Stimulated activated CD8-positive, alpha-beta memory T cell treated with anti-CD3 and anti-CD28 coated beads, Interleukin-7, amount 100 ng/mL, for 48 hours (primary cell): ENCODE results near the gene UGT1A10.
"Not testable (repeated sequence)": the region's sequence is repeated elsewhere in the genome, so short reads cannot be mapped to it uniquely, and the experiment has no call there.

Source experiments
- DNase-seq, 2 donors: peaks; one replicate each; pipeline ENCODE4 v3.0.0-alpha.2; 2020; ENCODE audit warnings: low read depth in 1 of 2; ENCODE audit errors: extremely low read depth in 1 of 2

UGT1A10 gene

DNA sequence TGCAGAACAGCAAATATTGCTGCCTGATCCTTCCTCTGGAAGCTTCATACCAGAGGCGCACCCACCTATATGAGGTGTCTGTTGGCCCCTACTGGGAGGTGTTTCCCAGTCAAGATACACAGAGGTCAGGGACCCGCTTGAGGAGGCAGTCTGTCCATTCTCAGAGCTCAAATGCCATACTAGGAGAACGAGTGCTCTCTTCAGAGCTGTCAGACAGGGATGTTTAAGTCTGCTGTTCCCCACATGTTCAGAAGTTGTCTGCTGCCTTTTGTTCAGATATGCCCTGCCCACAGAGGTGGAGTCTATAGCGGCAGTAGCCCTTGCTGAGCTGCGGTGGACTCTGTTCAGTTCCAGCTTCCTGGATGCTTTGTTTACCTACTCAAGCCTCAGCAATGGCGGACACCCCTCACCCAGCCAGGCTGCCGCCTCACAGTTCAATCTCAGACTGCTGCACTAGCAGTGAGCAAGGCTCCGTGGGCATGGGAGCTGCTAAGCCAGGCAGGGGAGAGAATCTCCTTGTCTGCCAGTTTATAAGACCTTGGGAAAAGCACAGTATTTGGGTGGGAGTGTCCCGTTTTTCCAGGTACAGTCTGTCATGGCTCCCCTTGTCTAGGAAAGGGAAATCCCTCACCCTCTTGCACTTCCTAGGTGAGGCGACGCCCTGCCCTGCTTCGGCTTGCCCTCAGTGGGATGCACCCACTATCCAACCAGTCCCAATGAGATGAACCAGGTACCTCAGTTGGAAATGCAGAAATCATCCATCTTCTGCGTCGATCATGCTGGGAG, 100.8 kb downstream of the UGT1A10 start:
- DNase-seq, result not testable (repeated sequence)

DNA sequence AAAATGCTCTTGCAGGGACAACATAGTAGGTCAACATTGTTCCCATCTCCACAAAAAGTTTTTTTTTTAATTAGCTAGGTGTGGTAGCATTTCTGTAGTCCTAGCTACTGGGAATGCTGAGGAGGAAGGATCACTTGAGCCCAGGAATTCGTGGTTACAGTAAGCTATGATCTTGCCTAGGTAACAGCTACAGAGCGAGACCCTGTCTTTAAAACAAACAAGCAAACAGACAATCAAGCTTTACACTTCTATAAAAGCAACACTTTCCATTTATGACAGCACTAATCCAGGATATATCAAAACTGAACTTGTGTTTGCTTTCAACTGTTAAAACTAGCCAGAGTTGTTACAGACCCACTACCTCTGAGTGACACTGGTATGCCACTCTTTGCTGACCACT, 104.6 kb downstream of the UGT1A10 start:
- no peak for DNase-seq

DNA sequence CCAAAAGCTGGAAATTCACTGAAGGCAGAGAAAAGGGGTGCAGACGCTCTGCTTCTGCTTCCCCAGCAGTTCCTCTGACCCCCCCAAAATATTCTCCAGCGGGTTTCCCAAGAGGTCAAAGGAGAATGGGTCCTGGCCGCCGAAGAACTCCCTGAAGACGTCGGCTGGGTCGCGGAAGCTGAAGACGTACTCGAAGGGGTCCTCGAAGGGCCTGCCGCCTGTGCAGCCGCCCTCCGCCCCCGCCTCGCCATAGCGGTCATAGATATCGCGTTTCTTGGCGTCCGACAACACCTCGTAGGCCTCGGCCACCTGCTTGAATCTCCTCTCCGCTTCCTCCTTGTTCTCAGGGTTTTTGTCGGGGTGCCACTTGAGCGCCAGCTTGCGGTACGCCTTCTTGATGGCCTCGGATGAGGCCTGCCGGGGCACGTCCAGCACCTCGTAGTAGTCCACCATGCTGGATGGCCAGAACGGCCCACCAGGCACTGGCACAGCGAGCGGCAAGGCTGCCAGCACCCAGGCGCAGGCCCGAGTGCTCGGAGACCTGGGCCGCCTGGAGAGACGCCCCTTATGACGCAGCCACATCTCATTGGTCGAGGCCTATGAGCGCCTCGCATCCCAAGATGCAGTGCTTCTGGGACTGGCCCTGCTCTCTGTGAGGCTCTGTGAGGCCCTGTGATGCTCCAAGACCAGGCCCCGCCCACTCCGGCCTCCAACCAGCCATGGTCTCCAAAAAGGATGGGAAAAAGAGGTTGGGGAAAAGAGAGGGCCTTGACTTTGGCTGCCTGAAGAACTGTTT, 107.4 kb downstream of the UGT1A10 start:
- no peak for DNase-seq

DNA sequence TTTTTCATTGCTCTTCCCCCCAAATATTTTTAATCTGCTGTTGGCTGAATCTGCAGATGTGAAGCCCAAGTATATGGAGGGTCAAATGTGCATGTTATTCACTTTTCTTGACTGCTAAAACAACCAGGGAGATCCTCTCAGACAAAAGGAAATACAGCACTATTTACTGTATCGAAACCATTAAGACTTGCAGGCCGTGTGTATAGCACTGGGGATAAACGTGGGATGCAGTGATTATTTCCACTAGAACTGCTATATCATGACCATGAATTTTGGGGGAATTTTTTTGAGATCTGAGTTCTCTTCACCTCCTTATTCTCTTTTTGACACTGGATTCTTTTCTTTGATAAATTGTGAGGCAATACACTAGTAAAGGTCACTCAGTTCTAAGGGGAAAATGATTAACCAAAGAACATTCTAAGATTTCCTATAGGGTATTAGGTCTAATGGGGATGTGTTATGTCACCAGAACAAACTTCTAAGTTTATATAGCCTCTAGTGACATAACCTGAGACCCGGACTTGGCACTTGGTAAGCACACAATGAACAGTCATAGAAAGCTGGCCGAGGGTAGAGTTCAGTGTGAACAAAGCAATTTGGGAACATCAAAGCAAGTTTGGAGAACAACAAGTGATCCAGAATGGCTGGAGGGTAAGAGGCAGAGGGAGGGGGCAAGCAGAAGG, 109.0 kb downstream of the UGT1A10 start:
- DNase-seq, result no peak

DNA sequence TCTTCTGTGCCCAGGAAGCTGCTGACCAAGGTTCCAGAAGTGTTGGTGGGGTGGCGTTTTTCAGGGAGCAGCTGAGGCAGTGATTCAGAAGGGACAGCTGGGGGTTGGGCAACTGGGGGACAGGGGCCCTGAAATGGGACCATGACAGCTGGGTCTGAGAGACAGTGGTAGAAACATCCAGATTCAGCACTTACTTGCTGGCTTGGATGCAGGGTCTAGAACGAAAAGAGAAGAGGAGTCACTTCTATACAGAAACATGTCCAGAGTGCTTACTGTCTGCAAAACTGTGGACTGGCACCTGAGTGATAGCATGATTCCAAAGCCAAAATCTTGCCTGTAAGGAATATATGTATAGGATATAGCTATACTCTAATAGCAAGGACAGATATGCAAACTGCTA, 109.6 kb downstream of the UGT1A10 start:
- DNase-seq, result not testable (repeated sequence)

DNA sequence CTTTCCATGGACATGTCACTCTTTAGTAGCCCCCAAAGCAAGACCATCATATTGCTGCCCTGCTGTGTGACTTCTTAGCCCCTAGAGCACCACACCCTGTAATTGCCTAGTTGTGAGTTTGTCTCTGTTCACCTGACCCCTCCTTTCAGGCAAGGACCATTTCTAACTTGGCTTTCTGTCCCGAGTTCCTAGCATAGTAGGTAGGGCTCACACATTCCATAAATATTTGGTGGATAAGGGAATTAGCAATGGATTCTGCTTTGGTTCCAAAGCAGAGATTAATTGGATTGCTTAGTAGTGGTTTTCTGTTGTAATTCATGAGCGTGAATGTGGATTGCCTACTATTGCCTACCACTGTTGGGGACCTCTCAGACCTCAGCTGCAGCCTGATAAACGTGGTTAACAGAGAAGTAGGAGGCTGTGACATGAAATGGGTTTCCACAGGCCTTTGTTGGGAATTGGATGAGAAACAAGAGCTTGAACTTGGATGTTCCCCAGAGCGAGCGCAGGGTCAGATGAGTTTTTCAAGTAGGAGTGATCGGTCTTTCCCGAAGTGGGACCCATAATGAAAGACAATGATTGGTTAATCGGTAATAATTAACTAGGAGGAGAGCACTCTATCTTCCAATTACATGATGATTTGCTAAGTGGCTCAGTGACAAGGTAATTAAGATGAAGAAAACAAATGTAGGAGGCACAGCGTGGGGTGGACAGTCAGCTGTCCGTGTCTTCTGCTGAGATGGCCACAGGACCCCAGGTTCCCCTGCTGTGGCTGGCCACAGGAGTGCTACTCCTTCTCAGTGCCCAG, 110.4 kb downstream of the UGT1A10 start:
- no peak for DNase-seq

DNA sequence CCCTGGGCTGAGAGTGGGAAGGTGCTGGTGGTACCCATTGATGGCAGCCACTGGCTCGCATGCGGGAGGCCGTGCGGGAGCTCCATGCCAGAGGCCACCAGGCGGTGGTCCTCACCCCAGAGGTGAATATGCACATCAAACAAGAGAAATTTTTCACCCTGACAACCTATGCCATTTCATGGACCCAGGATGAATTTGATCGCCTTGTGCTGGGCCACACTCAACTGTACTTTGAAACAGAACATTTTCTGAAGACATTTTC, 111.0 kb downstream of the UGT1A10 start:
- no peak for DNase-seq

DNA sequence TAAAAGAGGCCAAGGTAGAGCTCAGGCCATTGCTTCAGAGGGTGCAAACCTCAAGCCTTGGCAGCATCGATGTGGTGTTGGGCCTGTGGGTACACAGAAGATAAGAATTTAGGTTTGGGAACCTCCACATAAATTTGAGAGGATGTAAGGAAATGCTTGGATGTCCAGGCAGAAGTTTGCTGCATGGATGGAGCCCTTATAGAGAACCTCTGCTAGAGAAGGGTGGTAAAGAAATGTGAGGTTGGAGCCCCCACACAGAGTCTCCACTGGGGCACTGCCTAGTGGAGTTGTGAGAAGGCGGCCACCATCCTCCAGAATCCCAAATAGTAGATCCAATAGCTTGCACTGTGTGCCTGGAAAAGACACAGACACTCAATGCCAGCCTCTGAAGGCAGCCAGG, 114.4 kb downstream of the UGT1A10 start:
- not testable (repeated sequence) for DNase-seq

DNA sequence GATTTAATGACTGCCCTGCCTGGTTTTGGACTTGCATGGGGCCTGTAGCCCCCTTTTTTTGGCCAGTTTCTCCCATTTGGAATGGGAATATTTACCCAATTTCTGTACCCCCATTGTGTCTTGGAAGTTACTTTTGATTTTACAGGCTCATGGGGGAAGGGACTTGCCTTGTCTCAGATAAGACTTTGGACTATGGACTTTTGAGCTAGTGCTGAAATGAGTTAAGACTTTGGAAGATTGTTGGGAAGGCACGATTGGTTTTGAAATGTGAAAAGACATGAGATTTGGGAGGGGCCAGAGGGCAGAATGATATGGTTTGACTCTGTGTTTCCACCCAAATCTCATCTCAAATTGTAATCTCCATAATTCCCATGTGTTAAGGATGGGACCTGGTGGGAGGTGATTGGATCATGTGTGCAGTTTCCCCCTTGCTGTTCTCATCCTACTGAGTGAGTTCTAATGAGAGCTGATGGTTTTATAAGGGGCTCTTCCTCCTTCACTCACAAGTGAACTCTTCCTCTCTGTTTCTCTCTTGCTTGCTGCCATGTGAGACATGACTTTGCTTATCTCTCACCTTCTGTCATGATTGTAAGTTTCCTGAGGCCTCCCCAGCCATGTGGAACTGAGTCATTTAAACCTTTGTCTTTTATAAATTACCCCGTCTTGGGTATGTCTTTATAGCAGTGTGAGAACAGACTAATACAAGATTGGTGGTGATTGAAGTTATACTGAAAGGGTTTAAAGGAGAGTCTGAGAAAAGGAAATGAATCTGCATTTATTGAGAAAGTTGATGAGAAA, 115.2 kb downstream of the UGT1A10 start:
- DNase-seq, result not testable (repeated sequence)

DNA sequence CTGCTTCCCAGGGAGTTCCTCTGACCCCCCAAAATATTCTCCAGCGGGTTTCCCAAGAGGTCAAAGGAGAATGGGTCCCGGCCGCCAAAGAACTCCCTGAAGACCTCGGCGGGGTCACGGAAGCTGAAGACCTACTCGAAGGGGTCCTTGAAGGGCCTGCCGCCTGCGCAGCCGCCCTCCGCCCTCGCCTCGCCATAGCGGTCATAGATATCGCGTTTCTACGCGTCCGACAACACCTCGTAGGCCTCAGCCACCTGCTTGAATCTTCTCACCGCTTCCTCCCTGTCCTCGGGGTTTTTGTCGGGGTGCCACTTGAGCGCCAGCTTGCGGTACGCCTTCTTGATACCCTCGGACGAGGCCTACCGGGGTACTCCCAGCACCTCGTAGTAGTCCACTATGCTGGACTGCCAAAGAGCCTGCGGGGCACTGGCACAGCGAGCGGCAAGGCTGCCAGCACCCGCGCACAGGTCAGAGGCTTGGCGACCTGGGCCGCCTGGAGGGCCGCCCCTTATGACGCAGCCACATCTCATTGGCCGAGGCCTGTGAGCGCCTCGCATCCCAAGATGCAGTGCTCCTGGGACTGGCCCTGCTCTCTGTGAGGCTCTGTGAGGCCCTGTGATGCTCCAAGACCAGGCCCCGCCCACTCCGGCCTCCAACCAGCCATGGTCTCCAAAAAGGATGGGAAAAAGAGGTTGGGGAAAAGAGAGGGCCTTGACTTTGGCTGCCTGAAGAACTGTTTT, 118.8 kb downstream of the UGT1A10 start:
- DNase-seq, result no peak

DNA sequence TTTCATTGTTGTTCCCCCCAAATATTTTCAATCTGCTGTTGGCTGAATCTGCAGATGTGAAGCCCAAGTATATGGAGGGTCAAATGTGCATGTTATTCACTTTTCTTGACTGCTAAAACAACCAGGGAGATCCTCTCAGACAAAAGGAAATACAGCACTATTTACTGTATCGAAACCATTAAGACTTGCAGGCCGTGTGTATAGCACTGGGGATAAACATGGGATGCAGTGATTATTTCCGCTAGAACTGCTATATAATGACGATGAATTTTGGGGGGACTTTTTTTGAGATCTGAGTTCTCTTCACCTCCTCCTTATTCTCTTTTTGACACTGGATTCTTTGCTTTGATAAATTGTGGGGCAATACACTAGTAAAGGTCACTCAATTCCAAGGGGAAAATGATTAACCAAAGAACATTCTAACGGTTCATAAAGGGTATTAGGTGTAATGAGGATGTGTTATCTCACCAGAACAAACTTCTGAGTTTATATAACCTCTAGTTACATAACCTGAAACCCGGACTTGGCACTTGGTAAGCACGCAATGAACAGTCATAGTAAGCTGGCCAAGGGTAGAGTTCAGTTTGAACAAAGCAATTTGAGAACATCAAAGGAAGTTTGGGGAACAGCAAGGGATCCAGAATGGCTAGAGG, 120.3 kb downstream of the UGT1A10 start:
- DNase-seq, result no peak

DNA sequence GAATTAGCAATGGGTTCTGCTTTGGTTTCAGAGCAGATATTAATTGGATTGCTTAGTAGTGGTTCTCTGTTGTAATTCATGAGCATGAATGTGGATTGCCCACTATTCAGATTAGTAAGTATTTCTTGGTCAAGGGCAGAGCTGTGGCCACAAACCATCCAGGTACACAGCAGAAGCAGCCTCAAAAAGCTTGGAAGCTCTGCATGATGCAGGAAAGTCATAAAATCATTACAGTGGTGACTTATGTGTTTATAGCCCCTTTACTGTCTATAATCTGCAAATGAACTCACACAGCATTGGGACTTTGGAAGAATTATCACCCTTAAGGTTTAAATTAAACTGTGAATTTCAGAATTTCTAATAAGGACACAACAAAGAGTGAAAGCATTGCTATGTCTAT, 121.9 kb downstream of the UGT1A10 start:
- no peak for DNase-seq

DNA sequence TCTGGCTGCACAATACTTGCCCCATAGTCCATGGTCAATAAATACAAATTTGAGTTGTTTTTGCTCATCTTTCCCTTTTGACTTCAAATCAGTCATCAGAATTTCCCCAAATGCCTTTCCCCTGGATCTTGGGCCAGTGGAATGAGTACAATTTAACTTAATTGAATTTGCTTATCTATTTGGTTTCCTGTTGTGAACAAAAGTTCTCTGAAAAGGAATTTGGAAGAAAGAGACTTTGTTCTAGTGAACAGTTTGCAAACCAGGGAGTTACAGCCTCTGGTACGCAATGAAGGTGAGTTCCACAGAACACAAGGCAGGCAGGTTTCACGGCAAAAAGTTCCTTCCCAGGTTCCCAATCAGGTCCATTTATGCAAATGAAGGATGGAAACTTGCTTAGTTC, 122.6 kb downstream of the UGT1A10 start:
- no peak for DNase-seq

DNA sequence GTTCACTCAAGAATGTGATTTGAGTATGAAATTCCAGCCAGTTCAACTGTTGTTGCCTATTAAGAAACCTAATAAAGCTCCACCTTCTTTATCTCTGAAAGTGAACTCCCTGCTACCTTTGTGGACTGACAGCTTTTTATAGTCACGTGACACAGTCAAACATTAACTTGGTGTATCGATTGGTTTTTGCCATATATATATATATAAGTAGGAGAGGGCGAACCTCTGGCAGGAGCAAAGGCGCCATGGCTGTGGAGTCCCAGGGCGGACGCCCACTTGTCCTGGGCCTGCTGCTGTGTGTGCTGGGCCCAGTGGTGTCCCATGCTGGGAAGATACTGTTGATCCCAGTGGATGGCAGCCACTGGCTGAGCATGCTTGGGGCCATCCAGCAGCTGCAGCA, 123.8 kb downstream of the UGT1A10 start, which contains the start of gene UGT1A1:
Gene UGT1A1, plus strand, starts transcription at position 228 of the 400 bp plus-strand sequence. Its CDS starts 18 bp downstream, at position 246.
- DNase-seq, result no peak

DNA sequence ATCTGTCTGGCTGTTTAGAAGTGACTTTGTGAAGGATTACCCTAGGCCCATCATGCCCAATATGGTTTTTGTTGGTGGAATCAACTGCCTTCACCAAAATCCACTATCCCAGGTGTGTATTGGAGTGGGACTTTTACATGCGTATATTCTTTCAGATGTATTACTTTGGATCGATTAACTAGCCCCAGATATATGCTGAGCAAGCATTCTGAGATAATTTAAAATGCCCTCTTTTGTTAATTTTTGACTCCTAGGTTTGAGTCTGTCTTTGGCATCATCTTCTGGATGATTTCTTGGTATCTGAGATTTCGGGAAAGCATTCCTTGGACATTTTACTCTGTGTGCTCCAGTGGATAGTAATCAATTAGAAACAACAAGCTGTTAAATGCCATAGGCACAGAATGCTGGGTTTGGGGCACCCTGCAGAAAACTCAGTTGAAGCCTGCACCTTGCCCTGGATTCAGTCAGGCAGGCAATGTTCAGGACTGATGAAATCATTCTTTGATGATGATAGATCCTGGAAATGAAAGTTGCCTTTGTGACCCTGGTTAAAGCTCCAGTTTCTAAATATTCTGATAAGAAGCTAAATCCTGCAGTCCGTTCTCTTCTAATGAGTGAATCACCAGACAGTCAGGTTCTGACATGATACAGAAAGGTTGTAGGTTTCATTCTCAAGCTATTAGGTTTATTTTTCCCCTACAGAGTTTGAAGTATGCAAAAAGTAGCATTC, 125.0 kb downstream of the UGT1A10 start:
- DNase-seq, result no peak

DNA sequence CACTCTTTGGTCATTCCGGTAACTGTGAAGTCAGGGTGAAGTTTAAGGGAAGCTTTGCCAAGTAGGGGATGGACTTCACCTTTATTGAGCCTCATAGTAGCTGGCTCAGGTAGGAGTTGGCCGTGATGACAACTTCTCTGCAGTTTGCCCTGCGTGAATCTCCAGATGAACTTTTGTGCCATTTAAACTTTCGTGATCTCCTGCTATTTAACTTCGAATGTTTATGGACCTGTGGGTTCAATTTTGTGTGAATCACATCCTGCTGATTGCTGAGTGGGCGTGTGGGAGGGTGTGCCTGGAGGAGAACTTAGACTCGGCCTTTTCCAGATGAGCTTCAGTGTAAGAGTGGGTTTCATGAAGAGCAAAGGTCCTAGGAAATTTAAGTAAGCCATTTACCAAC, 128.0 kb downstream of the UGT1A10 start:
- DNase-seq, result no peak

DNA sequence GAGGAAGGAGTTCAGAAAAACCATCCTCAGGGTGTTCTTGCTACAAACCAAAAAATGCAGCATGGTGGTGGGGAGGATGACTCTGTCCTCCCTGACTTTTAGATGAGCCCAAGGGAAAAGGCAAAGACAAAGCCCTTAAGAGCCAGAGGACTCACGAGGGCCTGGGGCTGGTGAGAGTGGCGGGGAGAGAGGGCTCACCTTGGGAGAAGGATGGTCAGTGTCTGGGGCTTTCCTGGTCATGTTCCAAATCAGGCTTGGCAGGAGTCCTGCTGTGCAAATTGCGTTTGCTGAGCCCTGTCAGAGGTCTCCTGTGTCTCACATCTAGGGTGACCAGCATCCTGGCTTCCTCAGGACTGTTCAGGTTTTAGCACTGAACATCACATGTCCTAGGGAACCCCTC, 128.5 kb downstream of the UGT1A10 start:
- no peak for DNase-seq

DNA sequence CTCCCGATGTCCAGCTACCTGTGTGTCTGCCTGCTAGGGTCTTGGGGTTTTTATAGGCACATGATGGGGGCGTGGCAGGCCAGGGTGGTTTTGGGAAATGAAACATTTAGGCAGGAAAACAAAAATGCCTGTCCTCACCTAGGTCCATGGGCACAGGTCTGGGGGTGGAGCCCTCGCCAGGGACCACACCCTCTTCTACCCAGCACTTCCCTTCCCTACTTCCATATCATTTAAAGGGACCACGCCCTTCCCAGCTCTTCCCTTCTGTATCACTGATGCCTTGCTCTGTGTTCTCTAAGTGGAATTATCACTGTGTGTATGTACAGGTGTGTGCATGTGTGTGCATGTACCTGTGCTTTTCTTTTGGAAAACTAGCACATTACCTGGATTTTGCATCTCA, 130.2 kb downstream of the UGT1A10 start:
- no peak for DNase-seq
